BLaER1 (cell line): ENCODE results near the gene SNU13.
"Not testable (repeated sequence)": the region's sequence is repeated elsewhere in the genome, so short reads cannot be mapped to it uniquely, and the experiment has no call there.

Source experiments
- H3K27ac ChIP-seq: shearing (Covaris generic); formaldehyde crosslinking; 2 replicates; pipeline ENCODE4 v1.8.1; 2022
- H3K27me3 ChIP-seq: shearing (Covaris generic); formaldehyde crosslinking; 2 replicates; pipeline ENCODE4 v1.8.1; 2022
- H3K36me3 ChIP-seq: shearing (Covaris generic); formaldehyde crosslinking; 2 replicates; pipeline ENCODE4 v1.8.1; 2022
- H3K4me1 ChIP-seq: shearing (Covaris generic); formaldehyde crosslinking; 2 replicates; pipeline ENCODE4 v1.8.1; 2022
- H3K4me2 ChIP-seq: shearing (Covaris generic); formaldehyde crosslinking; 2 replicates; pipeline ENCODE4 v1.8.1; 2022
- H3K4me3 ChIP-seq: shearing (Covaris generic); formaldehyde crosslinking; 2 replicates; pipeline ENCODE4 v1.8.1; 2022
- H3K9ac ChIP-seq: shearing (Covaris generic); formaldehyde crosslinking; 2 replicates; pipeline ENCODE4 v1.8.1; 2022
- H3K9me3 ChIP-seq: shearing (Covaris generic); formaldehyde crosslinking; 2 replicates; pipeline ENCODE4 v1.8.1; 2022
- H4K20me1 ChIP-seq: shearing (Covaris generic); formaldehyde crosslinking; 2 replicates; pipeline ENCODE4 v1.8.1; 2022
- Cebpa-rat ChIP-seq: shearing (Covaris generic); IDR thresholded peaks from 2 replicates; pipeline ENCODE4 v1.8.1; 2022

SNU13 gene

DNA sequence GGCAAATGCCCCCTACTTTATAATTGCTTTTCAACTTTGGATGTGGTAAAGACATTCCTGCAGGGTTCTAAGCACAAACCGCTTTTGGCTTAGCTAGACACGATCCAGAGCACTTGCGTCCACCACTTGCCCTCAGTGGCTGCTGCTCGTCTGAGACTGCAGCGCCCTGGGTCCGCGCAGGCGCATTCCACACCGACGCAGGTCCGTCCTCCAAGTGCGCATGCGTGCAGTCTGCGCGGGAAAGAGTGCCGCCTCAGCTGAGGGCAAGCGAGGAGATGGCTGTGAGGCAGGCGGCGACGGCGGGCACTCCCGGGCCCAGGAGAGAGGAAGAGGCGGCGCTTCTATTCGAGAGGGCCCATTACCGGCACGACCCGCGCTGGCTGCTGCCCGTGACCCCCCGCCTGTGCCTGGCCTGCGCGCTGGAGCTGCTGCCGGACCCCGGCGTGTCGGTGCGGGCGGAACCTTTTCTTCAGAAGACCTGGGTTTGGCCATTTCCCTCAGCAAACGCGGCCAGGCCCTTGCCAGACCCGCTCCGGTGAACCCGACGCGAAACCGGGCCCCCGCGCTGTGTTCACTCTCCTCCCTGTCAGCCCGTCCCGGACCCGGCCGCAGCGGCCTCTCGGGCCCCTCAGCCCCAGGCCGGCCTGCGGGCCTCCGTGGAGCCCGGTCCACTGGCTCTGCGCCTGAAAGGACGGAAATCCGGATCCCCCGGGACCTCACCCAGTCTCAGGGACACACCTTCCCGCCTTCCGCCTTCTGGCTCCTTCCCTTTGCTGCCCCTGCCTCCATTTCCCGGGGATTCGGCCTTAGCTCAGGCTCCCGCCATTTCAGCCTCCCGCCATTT is 10.8 kb upstream of the SNU13 start, which contains the start of gene MEI1:
MEI1 (plus strand) TSS at position 240 of the 844 bp plus-strand sequence; CDS start at position 276, 36 bp downstream.
- Histone ChIP-seq H3K9ac (no peak within 1 kb of the TSS), H3K9me3 (no peaks in the 10 kb centered on the region), H3K4me3 (no peak within 1 kb of the TSS), H3K27me3 (no peaks in the 10 kb centered on the region), H4K20me1 (no peaks in the 10 kb centered on the region), H3K27ac (no peak within 1 kb of the TSS), H3K4me2 (peak within 1 kb of the TSS; percentile 90; the same call in 1 of the 2 replicates), H3K4me1 (peaks cover 32% of the 10 kb centered on the region), H3K36me3 (no peaks in the 10 kb centered on the region)
- TF ChIP-seq Cebpa-rat: no peak

- Histone ChIP-seq H3K9ac (peak overlapping the region; percentile 76), H3K4me2 (peak overlapping the region; percentile 90), H3K36me3 (no peaks in the 10 kb centered on the region; the same call in 1 of the 2 replicates), H4K20me1 (no peaks in the 10 kb centered on the region), H3K4me1 (peaks cover 32% of the 10 kb centered on the region), H3K4me3 (peak overlapping the region; percentile 57), H3K9me3 (no peaks in the 10 kb centered on the region), H3K27ac (peak overlapping the region; percentile 84), H3K27me3 (no peaks in the 10 kb centered on the region)
- no peak for TF ChIP-seq Cebpa-rat
These were observed 8.6 kb upstream of the SNU13 start for GRCh38 chr22:41697126-41697775.

DNA sequence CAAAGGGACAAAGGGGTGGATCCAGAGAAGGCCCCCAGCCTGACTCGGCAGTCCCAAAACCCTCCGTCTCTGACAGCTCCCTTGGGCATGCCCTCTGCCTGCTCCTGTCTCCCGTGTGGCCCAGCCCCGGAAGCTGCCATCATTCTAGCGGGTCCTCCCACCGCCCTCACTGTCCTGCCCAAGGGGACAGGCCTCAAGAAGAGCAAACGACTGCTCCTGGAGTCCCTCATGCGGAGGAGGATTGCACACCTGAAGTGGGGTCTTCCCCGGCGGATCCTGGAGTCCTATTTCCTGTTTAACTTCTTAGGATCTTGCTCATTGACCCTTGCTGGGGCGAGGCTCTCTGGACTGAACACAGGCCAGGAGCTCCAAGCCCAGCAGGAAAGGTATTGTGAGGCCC is 8.0 kb upstream of the SNU13 start:
- H3K9ac ChIP-seq: peak overlapping the region; percentile 76
- no peak for TF ChIP-seq Cebpa-rat
- H3K4me2 ChIP-seq: peak overlapping the region; percentile 90
- peaks cover 32% of the 10 kb centered on the region for H3K4me1 ChIP-seq
- no peaks in the 10 kb centered on the region; the same call in 1 of the 2 replicates for H3K36me3 ChIP-seq
- H3K27me3 ChIP-seq: no peaks in the 10 kb centered on the region
- peak overlapping the region; percentile 84 for H3K27ac ChIP-seq
- peak overlapping the region; percentile 57 for H3K4me3 ChIP-seq
- H3K9me3 ChIP-seq: no peaks in the 10 kb centered on the region
- H4K20me1 ChIP-seq: no peaks in the 10 kb centered on the region

GRCh38 chr22:41695211-41695610 is 6.5 kb upstream of the SNU13 start:
- no peak overlapping the region for H3K9ac ChIP-seq
- TF ChIP-seq Cebpa-rat: no peak
- H3K4me2 ChIP-seq: no peak overlapping the region
- no peaks in the 10 kb centered on the region; the same call in 1 of the 2 replicates for H3K36me3 ChIP-seq
- peaks cover 41% of the 10 kb centered on the region for H3K4me1 ChIP-seq
- no peaks in the 10 kb centered on the region for H4K20me1 ChIP-seq
- H3K27me3 ChIP-seq: no peaks in the 10 kb centered on the region
- H3K4me3 ChIP-seq: no peak overlapping the region
- H3K27ac ChIP-seq: no peak overlapping the region
- H3K9me3 ChIP-seq: no peaks in the 10 kb centered on the region

DNA sequence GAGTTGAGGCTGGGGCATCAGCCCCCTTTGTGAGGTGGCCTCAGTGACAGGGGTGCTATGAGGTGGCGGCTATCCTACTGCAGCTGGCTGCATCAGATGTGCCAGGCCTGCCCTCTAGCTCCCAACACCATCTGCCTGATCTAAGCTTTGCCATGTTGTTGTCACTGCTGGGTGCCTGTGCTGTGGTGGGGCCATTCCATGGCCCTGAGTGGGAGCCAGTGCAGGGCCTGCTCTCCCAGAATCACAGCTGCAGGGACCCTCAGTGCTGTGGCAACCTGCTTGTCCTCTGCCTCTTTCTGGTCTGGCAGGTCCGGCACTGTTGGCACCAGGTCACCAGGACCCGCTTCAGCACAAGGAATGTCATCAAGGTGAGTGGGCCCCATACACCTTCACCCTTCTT is 1.8 kb upstream of the SNU13 start:
- H3K4me2 ChIP-seq: peak overlapping the region; percentile 2; the same call in 1 of the 2 replicates
- H3K27me3 ChIP-seq: no peaks in the 10 kb centered on the region
- H3K4me1 ChIP-seq: peaks cover 41% of the 10 kb centered on the region
- no peak overlapping the region; the same call in 1 of the 2 replicates for H3K9ac ChIP-seq
- no peaks in the 10 kb centered on the region for H3K9me3 ChIP-seq
- H3K36me3 ChIP-seq: no peaks in the 10 kb centered on the region; the same call in 1 of the 2 replicates
- H3K27ac ChIP-seq: peak overlapping the region; percentile 29
- no peak for TF ChIP-seq Cebpa-rat
- peaks cover 23% of the 10 kb centered on the region; the same call in 1 of the 2 replicates for H4K20me1 ChIP-seq
- H3K4me3 ChIP-seq: no peak overlapping the region

DNA sequence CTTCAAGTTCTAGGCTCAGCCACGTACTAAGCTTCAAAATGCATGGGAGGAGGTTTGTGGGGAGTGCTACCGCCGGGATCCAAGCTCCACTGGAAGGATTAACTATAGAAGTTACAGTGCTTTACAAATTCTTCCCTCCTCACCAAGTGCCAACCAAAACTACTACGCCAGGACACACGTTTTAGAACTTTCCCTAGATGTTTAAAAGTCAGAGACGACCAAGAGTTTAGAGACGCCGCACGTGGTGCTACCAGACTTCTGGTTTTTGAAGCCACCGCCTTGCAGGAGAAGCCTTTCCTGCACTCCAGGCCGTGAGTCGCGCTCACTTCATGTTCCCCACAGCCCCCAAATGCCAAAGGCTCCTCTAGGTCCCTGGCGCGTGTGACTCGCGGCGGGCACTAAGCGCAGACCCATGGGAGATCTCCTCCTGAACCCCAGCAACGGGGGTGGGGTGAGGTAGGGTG is 734 bp downstream of the SNU13 start:
- Histone ChIP-seq H3K27me3 (no peaks in the 10 kb centered on the region), H3K27ac (peak overlapping the region; percentile 95), H3K36me3 (peaks cover 14% of the 10 kb centered on the region), H3K4me3 (peak overlapping the region; percentile 75), H3K4me1 (peaks cover 44% of the 10 kb centered on the region), H4K20me1 (peaks cover 48% of the 10 kb centered on the region), H3K9me3 (no peaks in the 10 kb centered on the region; the same call in 1 of the 2 replicates), H3K4me2 (peak overlapping the region; percentile 91), H3K9ac (peak overlapping the region; percentile 94)
- no peak for TF ChIP-seq Cebpa-rat

DNA sequence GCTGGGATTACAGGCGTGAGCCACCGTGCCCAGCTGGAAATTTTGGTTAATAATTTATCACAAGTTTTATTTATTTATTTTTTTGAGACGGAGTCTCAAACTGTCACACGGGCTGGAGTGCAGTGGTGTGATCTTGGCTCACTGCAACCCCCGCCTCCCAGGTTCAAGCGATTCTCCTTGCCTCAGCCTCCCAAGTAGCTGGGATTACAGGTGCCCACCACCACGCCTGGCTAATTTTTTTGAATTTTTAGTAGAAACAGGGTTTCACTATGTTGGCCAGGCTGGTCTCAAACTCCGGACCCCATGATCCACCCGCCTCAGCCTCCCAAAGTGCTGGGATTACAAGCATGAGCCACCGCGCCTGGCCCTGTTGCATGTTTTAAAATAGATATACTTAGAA is 1.8 kb downstream of the SNU13 start:
- H3K27me3 ChIP-seq, H3K9me3 ChIP-seq: not testable (repeated sequence)
- Histone ChIP-seq H3K9ac (peak overlapping the region; percentile 94), H3K4me1 (peaks cover 48% of the 10 kb centered on the region), H3K27ac (peak overlapping the region; percentile 95), H3K4me3 (peak overlapping the region; percentile 75), H3K36me3 (peaks cover 25% of the 10 kb centered on the region), H4K20me1 (peaks cover 59% of the 10 kb centered on the region), H3K4me2 (peak overlapping the region; percentile 91)

GRCh38 chr22:41684194-41684593 is 4.5 kb downstream of the SNU13 start:
- peaks cover 36% of the 10 kb centered on the region for H3K4me1 ChIP-seq
- no peak overlapping the region for H3K4me2 ChIP-seq
- H3K4me3 ChIP-seq: no peak overlapping the region
- no peak overlapping the region for H3K9ac ChIP-seq
- H4K20me1 ChIP-seq: peaks cover 86% of the 10 kb centered on the region
- no peak for TF ChIP-seq Cebpa-rat
- H3K27ac ChIP-seq: no peak overlapping the region
- no peaks in the 10 kb centered on the region for H3K27me3 ChIP-seq
- peaks cover 50% of the 10 kb centered on the region for H3K36me3 ChIP-seq
- no peaks in the 10 kb centered on the region; the same call in 1 of the 2 replicates for H3K9me3 ChIP-seq

DNA sequence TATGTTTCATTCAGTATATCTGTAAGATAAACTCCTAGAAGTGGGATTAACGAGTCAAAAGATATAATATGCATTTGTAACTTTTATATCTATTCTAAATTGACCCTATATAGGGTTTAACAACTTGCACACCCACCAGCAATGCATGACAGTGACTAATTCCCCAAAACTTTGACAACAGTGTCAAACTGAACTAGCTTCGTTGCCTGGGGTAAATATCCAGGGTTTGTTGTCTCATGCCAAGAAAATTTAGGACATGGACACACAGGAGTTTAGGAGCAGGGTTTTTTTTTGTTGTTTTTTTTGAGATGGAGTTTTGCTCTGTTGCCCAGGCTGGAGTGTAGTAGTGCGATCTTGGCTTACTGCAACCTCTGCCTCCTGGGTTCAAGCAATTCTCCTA is 5.1 kb downstream of the SNU13 start:
- TF ChIP-seq Cebpa-rat: no peak
- no peak overlapping the region for H3K4me2 ChIP-seq

More for the DNA sequence above, 5.1 kb downstream of the SNU13 start:
- Histone ChIP-seq H3K27ac (no peak overlapping the region), H3K4me3 (no peak overlapping the region), H3K9me3 (no peaks in the 10 kb centered on the region; the same call in 1 of the 2 replicates), H3K36me3 (peaks cover 56% of the 10 kb centered on the region), H3K9ac (no peak overlapping the region), H4K20me1 (peaks cover 91% of the 10 kb centered on the region), H3K4me1 (peaks cover 37% of the 10 kb centered on the region), H3K27me3 (no peaks in the 10 kb centered on the region)
